ENCODE results near the gene DNA2. TPM values are rescaled to one million over a fixed set of nuclear protein-coding genes. Genes with fewer than 3 reads are reported as not detected.

DNA2 gene
- total RNA-seq, 1 donor from 2014 or later, result 6.7 TPM

GRCh38 chr10:68367121-68367520 lies 104.7 kb downstream of the DNA2 start:
- ATAC-seq, result no peak
- intact Hi-C loops (cut with DNase I), result no loop called here
- DNase-seq (ENCODE audit: low spot score), result no peak

- DNase-seq (ENCODE audit: low spot score) (no peak), ATAC-seq (no peak)
- intact Hi-C loops (cut with DNase I), result no loop called here
These were observed 105.2 kb downstream of the DNA2 start for GRCh38 chr10:68366600-68366999.

- no peak for ATAC-seq
- intact Hi-C loops (cut with DNase I), result no loop called here
These were observed 106.2 kb downstream of the DNA2 start for GRCh38 chr10:68365611-68366010.

GRCh38 chr10:68364101-68364886 lies 107.5 kb downstream of the DNA2 start:
- intact Hi-C loops (cut with DNase I), result no loop called here
- DNase-seq (ENCODE audit: low spot score) (no peak), ATAC-seq (no peak)

More at GRCh38 chr10:68365611-68366010, 106.2 kb downstream of the DNA2 start:
- no peak for DNase-seq (ENCODE audit: low spot score)

Other genes starting within 250 kb of the DNA2 start
- gene ATOH7, start 239.9 kb downstream of the DNA2 start, total RNA-seq, result 0.22 TPM
- 140 TPM for gene HNRNPH3, start 139.9 kb downstream of the DNA2 start, total RNA-seq
- gene PBLD, start 139.0 kb downstream of the DNA2 start, total RNA-seq, result 4.7 TPM
- 52.3 TPM for gene RUFY2, start 64.7 kb downstream of the DNA2 start, total RNA-seq
- gene SLC25A16, start 55.5 kb upstream of the DNA2 start, total RNA-seq, result 33.3 TPM
- gene TET1, start 88.4 kb upstream of the DNA2 start, total RNA-seq, result 10.4 TPM
- gene CCAR1, start 249.3 kb upstream of the DNA2 start, total RNA-seq, result 55.9 TPM

Measured in sciatic nerve (tissue), 2 donors.